Stimulated activated CD8-positive, alpha-beta memory T cell treated with anti-CD3 and anti-CD28 coated beads, Interleukin-12 subunit alpha, Interleukin-12 subunit beta, amount 100 ng/mL, for 1 hour (primary cell): ENCODE results near the gene TMEM61.

Experiments
- DNase-seq: peaks from one replicate; pipeline ENCODE4 v3.0.0-alpha.2; 2020; ENCODE audit warnings: low read depth

The TMEM61 gene

DNA sequence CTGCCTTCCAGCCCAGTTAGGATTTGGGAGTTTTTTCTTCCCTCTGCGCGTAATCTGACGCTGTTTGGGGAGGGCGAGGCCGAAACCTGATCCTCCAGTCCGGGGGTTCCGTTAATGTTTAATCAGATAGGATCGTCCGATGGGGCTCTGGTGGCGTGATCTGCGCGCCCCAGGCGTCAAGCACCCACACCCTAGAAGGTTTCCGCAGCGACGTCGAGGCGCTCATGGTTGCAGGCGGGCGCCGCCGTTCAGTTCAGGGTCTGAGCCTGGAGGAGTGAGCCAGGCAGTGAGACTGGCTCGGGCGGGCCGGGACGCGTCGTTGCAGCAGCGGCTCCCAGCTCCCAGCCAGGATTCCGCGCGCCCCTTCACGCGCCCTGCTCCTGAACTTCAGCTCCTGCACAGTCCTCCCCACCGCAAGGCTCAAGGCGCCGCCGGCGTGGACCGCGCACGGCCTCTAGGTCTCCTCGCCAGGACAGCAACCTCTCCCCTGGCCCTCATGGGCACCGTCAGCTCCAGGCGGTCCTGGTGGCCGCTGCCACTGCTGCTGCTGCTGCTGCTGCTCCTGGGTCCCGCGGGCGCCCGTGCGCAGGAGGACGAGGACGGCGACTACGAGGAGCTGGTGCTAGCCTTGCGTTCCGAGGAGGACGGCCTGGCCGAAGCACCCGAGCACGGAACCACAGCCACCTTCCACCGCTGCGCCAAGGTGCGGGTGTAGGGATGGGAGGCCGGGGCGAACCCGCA, 59.1 kb downstream of the TMEM61 start, which contains the start of gene PCSK9:
Gene PCSK9, plus strand, starts transcription at position 207 of the 741 bp plus-strand sequence. Its CDS starts 290 bp downstream, at position 497.
- DNase-seq, result no peak

- DNase-seq, result no peak
These were observed 59.9 kb downstream of the TMEM61 start for GRCh38 chr1:55040083-55040932.

DNA sequence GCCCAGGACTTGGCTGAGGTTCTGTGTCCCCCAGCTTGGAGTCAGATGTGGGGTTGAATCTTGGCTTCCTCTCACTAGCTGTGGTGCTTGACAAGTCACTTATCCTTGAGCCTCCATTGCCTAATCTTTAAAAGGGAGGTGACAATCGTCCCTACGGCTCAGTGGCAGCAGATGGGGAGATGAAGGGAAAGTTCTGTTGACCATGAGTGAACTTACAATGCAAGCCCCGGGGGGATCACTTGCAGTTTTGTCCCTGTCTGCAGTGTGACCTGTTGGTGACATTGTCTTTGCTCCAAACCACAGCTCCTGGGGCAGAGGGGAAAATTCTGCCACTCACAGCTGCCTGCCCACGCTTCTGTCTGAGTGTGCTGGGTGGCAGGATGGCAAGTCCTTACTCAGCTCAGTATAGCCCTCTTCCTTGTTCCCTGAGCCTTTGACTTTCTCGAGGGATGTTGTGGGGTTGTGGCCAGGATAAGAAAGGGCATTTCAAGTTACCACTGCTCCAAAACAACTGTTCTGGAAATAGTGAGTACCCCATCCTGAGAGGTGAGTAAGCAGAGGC, 60.6 kb downstream of the TMEM61 start:
- no peak for DNase-seq

- DNase-seq, result no peak
These were observed 61.2 kb downstream of the TMEM61 start for GRCh38 chr1:55041613-55042012.
